PFSK-1 (cell line): Measurements from ENCODE around the gene SPIB.

ENCODE experiments used
- FOXP2 ChIP-seq: optimal IDR thresholded peaks from 2 replicates; pipeline ENCODE3; 2011; ENCODE audit warnings: borderline replicate concordance, control low read depth, inconsistent platforms; ENCODE audit not compliant: insufficient read depth; ENCODE audit errors: extremely low read length, extremely low read depth
- POLR2AphosphoS5 ChIP-seq: IDR thresholded peaks from 2 replicates; pipeline ENCODE4 v1.6.1; 2012; ENCODE audit warnings: low read depth, mild to moderate bottlenecking, control low read depth, low read length, moderate library complexity
- SIN3A ChIP-seq: IDR thresholded peaks from 2 replicates; pipeline ENCODE4 v1.6.1; 2012; ENCODE audit warnings: mild to moderate bottlenecking, low read length, moderate library complexity, borderline replicate concordance; ENCODE audit not compliant: insufficient read depth
- TAF1 ChIP-seq: IDR thresholded peaks from 2 replicates; pipeline ENCODE4 v1.6.1; 2012; ENCODE audit warnings: low read length, control low read depth, borderline replicate concordance; ENCODE audit not compliant: insufficient read depth
- TF ChIP-seq, protein P1 (sequence below), 2 experiments: IDR thresholded peaks; 2 replicates each; pipeline versions ENCODE4 v1.6.1 to v1.8.0; 2011 to 2012; ENCODE audit warnings: low read depth in 2 of 2, low read length in 2 of 2, control low read depth in 1 of 2, inconsistent platforms in 1 of 2, mild to moderate bottlenecking in 1 of 2, moderate library complexity in 1 of 2; ENCODE audit not compliant: insufficient read depth in 1 of 2

The SPIB gene

GRCh38 chr19:50384685-50385535, 33.8 kb upstream of the SPIB start:
- TF ChIP-seq SIN3A (no peak), FOXP2 (no peak), POLR2AphosphoS5 (no peak), TAF1 (no peak)
- TF ChIP-seq, protein P1, sequence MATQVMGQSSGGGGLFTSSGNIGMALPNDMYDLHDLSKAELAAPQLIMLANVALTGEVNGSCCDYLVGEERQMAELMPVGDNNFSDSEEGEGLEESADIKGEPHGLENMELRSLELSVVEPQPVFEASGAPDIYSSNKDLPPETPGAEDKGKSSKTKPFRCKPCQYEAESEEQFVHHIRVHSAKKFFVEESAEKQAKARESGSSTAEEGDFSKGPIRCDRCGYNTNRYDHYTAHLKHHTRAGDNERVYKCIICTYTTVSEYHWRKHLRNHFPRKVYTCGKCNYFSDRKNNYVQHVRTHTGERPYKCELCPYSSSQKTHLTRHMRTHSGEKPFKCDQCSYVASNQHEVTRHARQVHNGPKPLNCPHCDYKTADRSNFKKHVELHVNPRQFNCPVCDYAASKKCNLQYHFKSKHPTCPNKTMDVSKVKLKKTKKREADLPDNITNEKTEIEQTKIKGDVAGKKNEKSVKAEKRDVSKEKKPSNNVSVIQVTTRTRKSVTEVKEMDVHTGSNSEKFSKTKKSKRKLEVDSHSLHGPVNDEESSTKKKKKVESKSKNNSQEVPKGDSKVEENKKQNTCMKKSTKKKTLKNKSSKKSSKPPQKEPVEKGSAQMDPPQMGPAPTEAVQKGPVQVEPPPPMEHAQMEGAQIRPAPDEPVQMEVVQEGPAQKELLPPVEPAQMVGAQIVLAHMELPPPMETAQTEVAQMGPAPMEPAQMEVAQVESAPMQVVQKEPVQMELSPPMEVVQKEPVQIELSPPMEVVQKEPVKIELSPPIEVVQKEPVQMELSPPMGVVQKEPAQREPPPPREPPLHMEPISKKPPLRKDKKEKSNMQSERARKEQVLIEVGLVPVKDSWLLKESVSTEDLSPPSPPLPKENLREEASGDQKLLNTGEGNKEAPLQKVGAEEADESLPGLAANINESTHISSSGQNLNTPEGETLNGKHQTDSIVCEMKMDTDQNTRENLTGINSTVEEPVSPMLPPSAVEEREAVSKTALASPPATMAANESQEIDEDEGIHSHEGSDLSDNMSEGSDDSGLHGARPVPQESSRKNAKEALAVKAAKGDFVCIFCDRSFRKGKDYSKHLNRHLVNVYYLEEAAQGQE (IDR thresholded peaks at IDR 0.05; ENCODE audit: insufficient read depth in 1 of 2, low read depth in 2 of 2, low read length in 2 of 2), result no peak

- TF ChIP-seq, protein P1 (IDR thresholded peaks at IDR 0.05; ENCODE audit: insufficient read depth in 1 of 2, low read depth in 2 of 2, low read length in 2 of 2), result no peak
- TF ChIP-seq POLR2AphosphoS5 (no peak), SIN3A (no peak), TAF1 (no peak), FOXP2 (no peak)
Observed at GRCh38 chr19:50387176-50387867, 31.4 kb upstream of the SPIB start.

DNA sequence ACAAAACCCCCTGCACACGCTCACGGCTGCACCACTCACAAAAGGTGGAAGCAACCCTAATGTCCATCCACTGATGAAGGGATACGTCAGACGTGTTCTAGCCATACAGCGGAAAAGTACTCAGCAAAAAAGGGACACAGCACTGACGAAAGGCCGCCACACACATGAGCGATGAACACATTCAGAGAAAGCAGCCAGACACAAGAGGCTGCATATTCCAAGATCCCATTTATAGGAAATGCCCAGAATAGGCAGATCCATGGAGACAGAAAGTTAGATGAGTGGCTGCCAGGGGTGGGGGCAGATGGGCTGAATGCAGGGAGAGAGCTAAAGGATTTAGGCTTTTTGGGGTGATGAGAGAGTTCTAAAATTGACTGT, 30.9 kb upstream of the SPIB start:
- TF ChIP-seq TAF1, result no peak
- TF ChIP-seq SIN3A, result no peak
- TF ChIP-seq, protein P1 (IDR thresholded peaks at IDR 0.05; ENCODE audit: insufficient read depth in 1 of 2, low read depth in 2 of 2, low read length in 2 of 2), result no peak
- TF ChIP-seq POLR2AphosphoS5, result no peak
- TF ChIP-seq FOXP2, result no peak

- TF ChIP-seq FOXP2 (no peak), SIN3A (no peak), TAF1 (no peak), POLR2AphosphoS5 (no peak)
- TF ChIP-seq, protein P1 (IDR thresholded peaks at IDR 0.05; ENCODE audit: insufficient read depth in 1 of 2, low read depth in 2 of 2, low read length in 2 of 2), result no peak
Observed at GRCh38 chr19:50392759-50393158, 26.0 kb upstream of the SPIB start.
